Endothelial cell of umbilical vein (primary cell): ENCODE data around the gene SLC9A9. TPM values are rescaled to one million over a fixed set of nuclear protein-coding genes. Genes with fewer than 3 reads are reported as not detected.

ENCODE experiments used
- BruUV-seq: library from RNA; stranded (reverse); fragments of 400-500 nt; replicated peaks from 2 replicates; lab custom pipeline; 2021; lab: Mats Ljungman, UMichigan
- CTCF ChIA-PET: fragments of 300-600, 350-600 bp; sonication (Branson Sonifier 250); formaldehyde crosslinking; loops from one replicate; lab custom pipeline; 2021; ENCODE audit warnings: antibody characterized with exemption, inconsistent platforms; lab: Charles Lee
- POLR2A ChIA-PET: fragments of 300-600, 350-600 bp; sonication (Branson Sonifier 250); formaldehyde crosslinking; loops from one replicate; lab custom pipeline; 2021; ENCODE audit warnings: antibody characterized with exemption, inconsistent platforms; lab: Charles Lee
- DNase-seq: peaks from one replicate; pipeline ENCODE4 v3.0.0-alpha.2; 2011; ENCODE audit warnings: low read depth, low spot score
- FAIRE-seq: peaks from 2 replicates; lab custom pipeline; 2011; peaks lifted over from hg19 to GRCh38; lab: Jason Lieb, UNC
- H2AFZ ChIP-seq: 2 replicates; pipeline ENCODE4 v1.6.0; 2012; ENCODE audit warnings: low read depth, low read length, control low read depth, inconsistent platforms
- H3K27ac ChIP-seq: 2 replicates; pipeline ENCODE4 v1.5.1; 2011; ENCODE audit warnings: low read depth, mild to moderate bottlenecking, control low read depth, low read length, moderate library complexity; ENCODE audit not compliant: insufficient read depth
- H3K27me3 ChIP-seq, 2 experiments: 2 replicates each; pipeline versions ENCODE4 v1.6.0 to v1.6.1; 2011; ENCODE audit warnings: low read length in 2 of 2, mixed read lengths in 1 of 2; ENCODE audit not compliant: control insufficient read depth in 2 of 2, insufficient read depth in 2 of 2
- H3K36me3 ChIP-seq, 2 experiments: 2 replicates in 1 of 2; 3 replicates in 1 of 2; pipeline ENCODE4 v1.5.1; 2011; ENCODE audit warnings: low read length in 2 of 2, mild to moderate bottlenecking in 1 of 2, moderate library complexity in 1 of 2; ENCODE audit not compliant: control insufficient read depth in 2 of 2, insufficient read depth in 2 of 2; ENCODE audit errors: extremely low read depth in 1 of 2
- H3K4me1 ChIP-seq: 3 replicates; pipeline ENCODE4 v1.5.1; 2011; ENCODE audit warnings: mild to moderate bottlenecking, low read length; ENCODE audit not compliant: control insufficient read depth, insufficient read depth; ENCODE audit errors: extremely low read depth
- H3K4me2 ChIP-seq: 2 replicates; pipeline ENCODE4 v1.6.1; 2011; ENCODE audit warnings: low read length, control low read depth, mixed read lengths; ENCODE audit not compliant: insufficient read depth
- H3K4me3 ChIP-seq, 3 experiments: fragments of 200-600 bp in 1 of 3; sonication (generic), shearing (Covaris generic) in 1 of 3; replicated peaks in 1 of 3; 2 replicates each; pipeline ENCODE4 v1.5.1; 2011 to 2016; ENCODE audit warnings: control low read depth in 3 of 3, low read length in 3 of 3, mild to moderate bottlenecking in 2 of 3, inconsistent platforms in 1 of 3, low read depth in 1 of 3, moderate library complexity in 1 of 3; ENCODE audit not compliant: insufficient read depth in 1 of 3
- H3K79me2 ChIP-seq: 2 replicates; pipeline ENCODE4 v1.6.0; 2012; ENCODE audit warnings: low read length, inconsistent platforms; ENCODE audit not compliant: control insufficient read depth, insufficient read depth
- H3K9ac ChIP-seq: replicated peaks from 2 replicates; pipeline ENCODE3; 2011; ENCODE audit warnings: low read length, control low read depth; ENCODE audit not compliant: insufficient read depth; ENCODE audit errors: extremely low read depth
- H3K9me1 ChIP-seq: replicated peaks from 3 replicates; pipeline ENCODE4 v1.6.0; 2011; ENCODE audit warnings: mild to moderate bottlenecking, low read length; ENCODE audit not compliant: control insufficient read depth, insufficient read depth; ENCODE audit errors: extremely low read depth
- H3K9me3 ChIP-seq: replicated peaks from 2 replicates; pipeline ENCODE4 v1.5.1; 2012; ENCODE audit warnings: low read length, inconsistent platforms; ENCODE audit not compliant: control insufficient read depth, insufficient read depth
- H4K20me1 ChIP-seq: replicated peaks from 2 replicates; pipeline ENCODE3; 2011; ENCODE audit warnings: mild to moderate bottlenecking, low read length; ENCODE audit not compliant: control insufficient read depth, insufficient read depth; ENCODE audit errors: extremely low read depth
- EZH2 ChIP-seq: IDR thresholded peaks from 2 replicates; pipeline ENCODE4 v1.6.1; 2012; ENCODE audit warnings: borderline replicate concordance, low read depth, mild to moderate bottlenecking, moderate library complexity, low read length, inconsistent platforms; ENCODE audit not compliant: severe bottlenecking
- FOS ChIP-seq: IDR thresholded peaks from 2 replicates; pipeline ENCODE4 v1.6.1; 2011; ENCODE audit warnings: mild to moderate bottlenecking, low read length, moderate library complexity, borderline replicate concordance; ENCODE audit not compliant: insufficient read depth
- GATA2 ChIP-seq: IDR thresholded peaks from 2 replicates; pipeline ENCODE4 v1.7.0; 2011; ENCODE audit warnings: low read depth, mild to moderate bottlenecking, moderate library complexity, mixed read lengths, low read length; ENCODE audit not compliant: insufficient read length, insufficient read depth
- JUN ChIP-seq: IDR thresholded peaks from 2 replicates; pipeline ENCODE4 v1.6.1; 2011; ENCODE audit warnings: borderline replicate concordance, low read depth; ENCODE audit not compliant: insufficient read length, insufficient read depth
- MYC ChIP-seq: IDR thresholded peaks from one replicate; pipeline ENCODE4 v1.6.1; 2011; ENCODE audit warnings: mild to moderate bottlenecking, low read depth, low read length
- POLR2A ChIP-seq: IDR thresholded peaks from 2 replicates; pipeline ENCODE4 v1.6.1; 2012; ENCODE audit warnings: low read depth, mild to moderate bottlenecking, control low read depth, low read length
- POLR2AphosphoS5 ChIP-seq: IDR thresholded peaks from 2 replicates; pipeline ENCODE4 v1.6.1; 2012; ENCODE audit warnings: low read depth, mild to moderate bottlenecking, control low read depth, low read length, moderate library complexity; ENCODE audit not compliant: insufficient read depth
- dilution Hi-C: fragments of 300-500 bp; cut with MboI; formaldehyde crosslinking; loops from one replicate; pipeline ENCODE4 v1.15.0; 2019; ENCODE audit warnings: low sequenced_read_pairs; ENCODE audit not compliant: extremely low pct_ligation_motif_present
- intact Hi-C: fragments of 100-400 bp; cut with micrococcal nuclease; formaldehyde crosslinking; loops from one replicate; pipeline ENCODE4 v1.10.0; 2022
- polyA plus RNA-seq, 4 experiments: library from polyadenylated mRNA; depleted of rRNA in 3 of 4; stranded (reverse) in 3 of 4; unstranded in 1 of 4; fragments of >200 nt; gene quantifications; 2 replicates each; pipeline versions ENCODE4 v1.2.1 to v1.2.3, GENCODE V29; 2011 to 2012; ENCODE audit warnings: missing spikeins in 1 of 4
- total RNA-seq: library from RNA; stranded (reverse); gene quantifications from 2 replicates; pipeline ENCODE4 v1.2.3, GENCODE V29; 2021
- TF ChIP-seq, protein P1 (sequence below): IDR thresholded peaks from 2 replicates; pipeline ENCODE4 v1.6.1; 2011; ENCODE audit not compliant: insufficient read depth, insufficient read length
- TF ChIP-seq, protein P2 (sequence below), 2 donors: IDR thresholded peaks; 1 replicate in 1 of 2; 2 replicates in 1 of 2; pipeline ENCODE4 v1.5.1; 2011; ENCODE audit warnings: low read length in 2 of 2, mild to moderate bottlenecking in 2 of 2, moderate library complexity in 2 of 2, control low read depth in 1 of 2, inconsistent platforms in 1 of 2, low read depth in 1 of 2; ENCODE audit not compliant: insufficient read depth in 1 of 2; ENCODE audit errors: extremely low read depth in 1 of 2

The SLC9A9 gene
- total and polyA plus RNA-seq, 2 donors (not counting 3 experiments of a cell fraction or from before 2014, with no cell fraction given): 1.5 to 1.8 TPM

DNA sequence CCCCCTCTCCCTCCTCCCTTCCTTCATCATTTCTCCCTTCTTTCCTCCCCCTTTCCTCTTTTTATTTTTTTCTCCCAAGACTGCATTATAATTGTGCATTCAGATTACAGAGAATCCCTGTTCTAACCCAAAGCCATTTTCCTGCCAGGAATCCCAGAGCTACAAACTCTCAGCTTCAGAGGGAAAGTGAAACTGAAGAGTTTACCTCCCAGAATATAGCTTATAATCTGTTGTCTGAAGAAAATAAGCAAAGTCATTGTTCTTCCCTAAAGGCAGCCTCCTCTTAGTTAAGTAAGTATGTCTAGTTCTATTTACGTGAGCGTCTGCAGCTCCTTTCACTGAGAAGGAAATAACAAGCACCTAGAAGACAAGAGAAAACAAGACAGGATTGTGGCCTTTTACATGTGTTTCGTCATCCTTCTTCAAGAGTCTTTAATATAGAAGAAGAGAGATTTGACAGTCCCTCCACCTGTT is 631.5 kb downstream of the SLC9A9 start:
- dilution Hi-C loops: no loop called here
- FAIRE-seq (no peak), DNase-seq (no peak)
- no peak overlapping the region for H3K4me2 ChIP-seq
- no peaks in the 10 kb centered on the region for H3K27me3 ChIP-seq
- intact Hi-C loops: no loop called here
- H2AFZ ChIP-seq: no peak overlapping the region
- no peak overlapping the region for H3K4me3 ChIP-seq
- TF ChIP-seq FOS (no peak), GATA2 (no peak), MYC (no peak), POLR2A (no peak), EZH2 (no peak), POLR2AphosphoS5 (no peak), JUN (no peak)
- TF ChIP-seq, protein P1, sequence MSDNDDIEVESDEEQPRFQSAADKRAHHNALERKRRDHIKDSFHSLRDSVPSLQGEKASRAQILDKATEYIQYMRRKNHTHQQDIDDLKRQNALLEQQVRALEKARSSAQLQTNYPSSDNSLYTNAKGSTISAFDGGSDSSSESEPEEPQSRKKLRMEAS: no peak
- TF ChIP-seq, protein P2, sequence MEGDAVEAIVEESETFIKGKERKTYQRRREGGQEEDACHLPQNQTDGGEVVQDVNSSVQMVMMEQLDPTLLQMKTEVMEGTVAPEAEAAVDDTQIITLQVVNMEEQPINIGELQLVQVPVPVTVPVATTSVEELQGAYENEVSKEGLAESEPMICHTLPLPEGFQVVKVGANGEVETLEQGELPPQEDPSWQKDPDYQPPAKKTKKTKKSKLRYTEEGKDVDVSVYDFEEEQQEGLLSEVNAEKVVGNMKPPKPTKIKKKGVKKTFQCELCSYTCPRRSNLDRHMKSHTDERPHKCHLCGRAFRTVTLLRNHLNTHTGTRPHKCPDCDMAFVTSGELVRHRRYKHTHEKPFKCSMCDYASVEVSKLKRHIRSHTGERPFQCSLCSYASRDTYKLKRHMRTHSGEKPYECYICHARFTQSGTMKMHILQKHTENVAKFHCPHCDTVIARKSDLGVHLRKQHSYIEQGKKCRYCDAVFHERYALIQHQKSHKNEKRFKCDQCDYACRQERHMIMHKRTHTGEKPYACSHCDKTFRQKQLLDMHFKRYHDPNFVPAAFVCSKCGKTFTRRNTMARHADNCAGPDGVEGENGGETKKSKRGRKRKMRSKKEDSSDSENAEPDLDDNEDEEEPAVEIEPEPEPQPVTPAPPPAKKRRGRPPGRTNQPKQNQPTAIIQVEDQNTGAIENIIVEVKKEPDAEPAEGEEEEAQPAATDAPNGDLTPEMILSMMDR (IDR thresholded peaks at IDR 0.05; ENCODE audit: extremely low read depth in 1 of 2, insufficient read depth in 1 of 2, low read depth in 1 of 2, low read length in 2 of 2): no peak
- H3K4me1 ChIP-seq: no peaks in the 10 kb centered on the region
- no peaks in the 10 kb centered on the region for H3K9me3 ChIP-seq
- no peak overlapping the region for H3K9ac ChIP-seq
- ChIA-PET POLR2A (no interaction called here), CTCF (interaction anchor here (1.2 kb wide), 1 partner anchor 20 kb away, joined by 3 read pairs; no protein-coding TSS in a partner anchor)
- no peak overlapping the region for H3K27ac ChIP-seq
- H3K9me1 ChIP-seq: no peaks in the 10 kb centered on the region
- H3K79me2 ChIP-seq: no peaks in the 10 kb centered on the region
- H3K36me3 ChIP-seq: no peaks in the 10 kb centered on the region
- no peaks in the 10 kb centered on the region for H4K20me1 ChIP-seq
- BruUV-seq: no TSS peak

Other genes starting within 250 kb of the SLC9A9 start
- gene DIPK2A, start 123.4 kb upstream of the SLC9A9 start, total RNA-seq: 40.6 and 43.0 TPM in 2 replicates
- 18.9 and 50.7 TPM in 2 replicates for gene DIPK2A, start 123.4 kb upstream of the SLC9A9 start, polyA plus RNA-seq